Heart left ventricle (tissue), 16 donors: Measurements from ENCODE around the gene LAT. TPM values are rescaled to one million over a fixed set of nuclear protein-coding genes. Genes with fewer than 3 reads are reported as not detected.

ENCODE experiments used
- ATAC-seq, 4 donors: fragments of 200-7000 bp; cut with Tn5 transposase; one replicate each; pipeline ENCODE4 v1.9.1; 2020 to 2022; ENCODE audit warnings: moderate library complexity in 4 of 4, mild to moderate bottlenecking in 3 of 4, moderate number of reproducible peaks in 1 of 4
- DNase-seq, 5 donors: peaks; one replicate each; pipeline ENCODE4 v3.0.0-alpha.2; 2020
- H3K27ac ChIP-seq, 12 donors: fragments of 200-600 bp; sonication (generic) in 4 of 12; one replicate each; pipeline versions ENCODE4 v1.5.0 to v1.8.0; 2016 to 2022; ENCODE audit warnings: mild to moderate bottlenecking in 2 of 12
- H3K27me3 ChIP-seq, 9 donors: fragments of 200-600 bp; sonication (generic) in 2 of 9; one replicate each; pipeline versions ENCODE4 v1.5.1 to v1.8.0; 2016 to 2022; ENCODE audit warnings: mild to moderate bottlenecking in 3 of 9
- H3K36me3 ChIP-seq, 9 donors: fragments of 200-600 bp; sonication (generic) in 2 of 9; one replicate each; pipeline versions ENCODE4 v1.5.0 to v1.8.0; 2018 to 2022; ENCODE audit warnings: mild to moderate bottlenecking in 2 of 9
- H3K4me1 ChIP-seq, 12 donors: fragments of 200-600 bp; sonication (generic) in 4 of 12; one replicate each; pipeline versions ENCODE4 v1.5.0 to v1.8.0; 2016 to 2022; ENCODE audit warnings: mild to moderate bottlenecking in 3 of 12
- H3K4me3 ChIP-seq, 12 donors: fragments of 200-600 bp; sonication (generic) in 4 of 12; one replicate each; pipeline versions ENCODE4 v1.5.0 to v1.8.0; 2017 to 2022; ENCODE audit warnings: mild to moderate bottlenecking in 9 of 12, moderate library complexity in 4 of 12
- H3K9me3 ChIP-seq, 12 donors: fragments of 200-600 bp; sonication (generic) in 4 of 12; one replicate each; pipeline versions ENCODE4 v1.5.0 to v1.8.0; 2016 to 2022; ENCODE audit warnings: mild to moderate bottlenecking in 1 of 12
- CTCF ChIP-seq, 12 donors: fragments of 200-600 bp; sonication (generic) in 4 of 12; IDR thresholded peaks; one replicate each; pipeline versions ENCODE4 v1.5.0 to v1.8.0; 2018 to 2022; ENCODE audit warnings: antibody characterized with exemption in 12 of 12, mild to moderate bottlenecking in 5 of 12
- POLR2A ChIP-seq, 2 donors: fragments of 450-650 bp; IDR thresholded peaks; one replicate each; pipeline ENCODE4 v1.6.1; 2017; ENCODE audit warnings: antibody characterized with exemption in 2 of 2, mild to moderate bottlenecking in 2 of 2, moderate library complexity in 2 of 2
- WGBS, 4 donors: extraction: QIAGEN DNeasy Blood & Tissue Kit in 2 of 4; methylation state at CpG; one replicate each; pipeline versions ENCODE4 v1.1.5 to v1.1.7; 2013 to 2018; 5-methylcytosine and 5-hydroxymethylcytosine counted together
- intact Hi-C, 10 donors: fragments of 100-400 bp; cut with DNase I; formaldehyde crosslinking; loops; one replicate each; pipeline versions ENCODE4 v1.11.1 to v1.14.2; 2022
- polyA plus RNA-seq, 2 donors: library from polyadenylated mRNA; stranded (reverse); fragments of 200-250 nt; gene quantifications; one replicate each; pipeline ENCODE4 v1.2.3, GENCODE V29; 2013
- total RNA-seq, 9 donors: library from RNA; depleted of rRNA in 2 of 9; stranded (reverse); fragments of >200 nt in 2 of 9; fragmentation: NEBNext Ultra II Directional in 3 of 9; extraction: Animal tissue kit (Norgen Biotek cat#: 25700) in 3 of 9; gene quantifications; one replicate each; pipeline versions ENCODE4 v1.1.0 to v1.2.4, GENCODE V29; 2016 to 2023
- donor health status: ischemic (EF 13 %, LVEDD 7.1; RV severe dilation, severe dysfunction).
- donor health status: healthy with polysubstance abuse.
- donor health status: DM: no; HTN: yes; CAD: no.
- donor health status: DM: no; HTN: no; CAD: no.
- donor health status: ischemic (EF 25% LVEDD 6.9; RV normal size, moderate dysfunction).
- donor health status: ischemic (EF 25% LVEDD 5.7; RV mildly dilated, moderate dysfunction).
- donor health status: healthy.
- donor health status: DM: yes; HTN: yes; CAD: no.
- donor health status: ischemic (EF 35%, LVEDD 5.7; RV mildly dilated, moderate dysfunction).
- donor health status: nonischemic (EF 11% LVEDD 7.7; RV severe dilation, severe dysfunction).
- donor health status: DM: yes; HTN: yes; CAD: no.
- donor health status: PGD.
- donor health status: ischemic (EF 29% LVEDD 5.4; RV normal size, mild dysfunction).
- donor health status: nonischemic (EF 23%, LVEDD 6.1; RV moderate dilation, normal function).

The LAT gene
- total and polyA plus RNA-seq, 11 donors: 0.62 to 7.7 (median 1.4) TPM; not detected in 1

- Histone ChIP-seq H3K9me3 (no peaks in the 10 kb centered on the region), H3K27ac (no peak overlapping the region), H3K27me3 (peaks cover 0 to 24% (median 0%) of the 10 kb centered on the region in 9 donors), H3K4me1 (peaks cover 0 to 1% (median 0%) of the 10 kb centered on the region in 12 donors), H3K4me3 (no peak overlapping the region), H3K36me3 (no peaks in the 10 kb centered on the region)
- 66 to 71% (median 70%) methylated on average over 12 to 15 of the region's 15 CpGs for WGBS, 4 donors
- DNase-seq (no peak), ATAC-seq (no peak)
- TF ChIP-seq CTCF (IDR thresholded peaks at IDR 0.05) (no peak), POLR2A (IDR thresholded peaks at IDR 0.05) (no peak)
- intact Hi-C loops: no loop called here
Observed at GRCh38 chr16:29023279-29024277, 38.7 kb downstream of the LAT start.

- H3K4me3 ChIP-seq: no peak overlapping the region
- no peak for ATAC-seq
- intact Hi-C loops: no loop called here
- H3K36me3 ChIP-seq: no peaks in the 10 kb centered on the region
- TF ChIP-seq POLR2A (IDR thresholded peaks at IDR 0.05) (no peak), CTCF (IDR thresholded peaks at IDR 0.05) (no peak)
- H3K27ac ChIP-seq: no peak overlapping the region
- 59 to 69% (median 63%) methylated on average over 5 of the region's 5 CpGs for WGBS, 4 donors
- H3K4me1 ChIP-seq: peaks cover 0 to 8% (median 0%) of the 10 kb centered on the region in 12 donors
- peaks cover 0 to 24% (median 0%) of the 10 kb centered on the region in 9 donors for H3K27me3 ChIP-seq
- H3K9me3 ChIP-seq: no peaks in the 10 kb centered on the region
- DNase-seq: no peak
Observed at GRCh38 chr16:29024278-29024677, 39.4 kb downstream of the LAT start.

- Histone ChIP-seq H3K27ac (no peak overlapping the region), H3K36me3 (no peaks in the 10 kb centered on the region), H3K9me3 (no peaks in the 10 kb centered on the region), H3K4me3 (no peak overlapping the region), H3K27me3 (peaks cover 0 to 24% (median 0%) of the 10 kb centered on the region in 9 donors), H3K4me1 (peaks cover 0 to 9% (median 0%) of the 10 kb centered on the region in 12 donors)
- whole genome bisulfite sequencing, 4 donors: 44 to 57% (median 55%) methylated on average over 5 of the region's 5 CpGs
- DNase-seq (no peak), ATAC-seq (no peak)
- intact Hi-C loops: no loop called here
- TF ChIP-seq CTCF (IDR thresholded peaks at IDR 0.05) (no peak), POLR2A (IDR thresholded peaks at IDR 0.05) (no peak)
Observed at GRCh38 chr16:29025218-29025617, 40.4 kb downstream of the LAT start.

- H3K36me3 ChIP-seq: no peaks in the 10 kb centered on the region
- peaks cover 0 to 9% (median 0%) of the 10 kb centered on the region in 12 donors for H3K4me1 ChIP-seq
- WGBS, 4 donors: 86 to 92% (median 92%) methylated on average over 4 of the region's 4 CpGs
- no peak overlapping the region for H3K27ac ChIP-seq
- TF ChIP-seq CTCF (IDR thresholded peaks at IDR 0.05): no peak
- no peak overlapping the region for H3K4me3 ChIP-seq
- intact Hi-C loops: no loop called here
- no peaks in the 10 kb centered on the region for H3K9me3 ChIP-seq
- H3K27me3 ChIP-seq: peaks cover 0 to 24% (median 0%) of the 10 kb centered on the region in 9 donors
- DNase-seq (no peak), ATAC-seq (no peak)
Observed at GRCh38 chr16:29025735-29026134, 40.9 kb downstream of the LAT start.
